Upper lobe of left lung (tissue), 6 donors: ENCODE measurements around the gene ABCA7. TPM values are rescaled to one million over a fixed set of nuclear protein-coding genes. Genes with fewer than 3 reads are reported as not detected.

Experiments
- ATAC-seq, 2 donors: fragments of 200-7000 bp; cut with Tn5 transposase; one replicate each; pipeline ENCODE4 v1.9.1; 2022; ENCODE audit warnings: mild to moderate bottlenecking in 2 of 2, moderate library complexity in 2 of 2; ENCODE audit not compliant: low FRiP score in 2 of 2
- DNase-seq, 2 donors: peaks; one replicate each; pipeline ENCODE4 v3.0.0-alpha.2; 2019 to 2020
- H3K27ac ChIP-seq, 4 donors: fragments of 200-600 bp; sonication (generic); one replicate each; pipeline ENCODE4 v1.5.1; 2016 to 2019
- H3K27me3 ChIP-seq, 4 donors: fragments of 200-600 bp; sonication (generic); one replicate each; pipeline ENCODE4 v1.5.1; 2017 to 2019
- H3K36me3 ChIP-seq, 4 donors: fragments of 200-600 bp; sonication (generic); one replicate each; pipeline ENCODE4 v1.5.1; 2016 to 2019
- H3K4me1 ChIP-seq, 4 donors: fragments of 200-600 bp; sonication (generic); one replicate each; pipeline ENCODE4 v1.5.1; 2018 to 2019
- H3K4me3 ChIP-seq, 4 donors: fragments of 200-600 bp; sonication (generic); one replicate each; pipeline ENCODE4 v1.5.1; 2017 to 2019; ENCODE audit warnings: mild to moderate bottlenecking in 2 of 4, moderate library complexity in 1 of 4
- H3K9me3 ChIP-seq, 4 donors: fragments of 200-600 bp; sonication (generic); one replicate each; pipeline ENCODE4 v1.5.1; 2018 to 2019
- CTCF ChIP-seq, 6 experiments: fragments of 450-650 bp in 4 of 6; fragments of 200-600 bp in 2 of 6; sonication (generic) in 2 of 6; IDR thresholded peaks; one replicate each; pipeline ENCODE4 v1.5.1; 2016 to 2019; ENCODE audit warnings: antibody characterized with exemption in 6 of 6
- EP300 ChIP-seq, 4 donors: sonication (generic); formaldehyde crosslinking; IDR thresholded peaks; one replicate each; pipeline ENCODE4 v1.5.1; 2017; ENCODE audit warnings: antibody characterized with exemption in 4 of 4, control low read depth in 2 of 4
- POLR2A ChIP-seq, 4 donors: fragments of 450-650 bp; IDR thresholded peaks; one replicate each; pipeline ENCODE4 v1.5.1; 2016 to 2017; ENCODE audit warnings: antibody characterized with exemption in 4 of 4, mild to moderate bottlenecking in 2 of 4
- POLR2AphosphoS5 ChIP-seq, 2 donors: sonication (generic); formaldehyde crosslinking; IDR thresholded peaks; one replicate each; pipeline ENCODE4 v1.5.1; 2017; ENCODE audit warnings: antibody characterized with exemption in 2 of 2
- WGBS, 2 donors: methylation state at CpG; one replicate each; pipeline ENCODE4 v1.1.5; 2017 to 2018; 5-methylcytosine and 5-hydroxymethylcytosine counted together
- total RNA-seq, 6 donors: library from RNA; depleted of rRNA in 4 of 6; stranded (reverse); fragments of >200 nt in 4 of 6; gene quantifications; one replicate each; pipeline versions ENCODE4 v1.1.0 to v1.2.1, GENCODE V29; 2016 to 2021
- donor health status: DM: no; HTN: no; CAD: no; lungs with moderate emphysema.
- donor health status: DM: no; HTN: yes; CAD: no; lungs with severe emphysema.

ABCA7 gene
- total RNA-seq, 6 donors from 2014 or later = 34.1 to 224 (median 58.2) TPM

- Histone ChIP-seq H3K36me3 (no peaks in the 10 kb centered on the region), H3K9me3 (no peaks in the 10 kb centered on the region), H3K4me3 (peak overlapping the region in 3 of 4 donors; percentile 13 to 75 (median 68)), H3K27me3 (peaks cover 0 to 3% (median 0%) of the 10 kb centered on the region in 4 donors), H3K27ac (peak overlapping the region; percentile 80 to 96 (median 90)), H3K4me1 (peaks cover 50 to 67% (median 62%) of the 10 kb centered on the region in 4 donors)
- peak; percentile 94 to 99 (median 96) for TF ChIP-seq CTCF (IDR thresholded peaks at IDR 0.05)
- TF ChIP-seq POLR2A (IDR thresholded peaks at IDR 0.05) = no peak
- TF ChIP-seq POLR2AphosphoS5 (IDR thresholded peaks at IDR 0.05) = peak; percentile 15 to 34
- no peak for TF ChIP-seq EP300 (IDR thresholded peaks at IDR 0.05)
- peak; percentile 78 to 96 for DNase-seq
- WGBS, 2 donors = 21 to 25% methylated on average over 13 to 26 of the region's 60 CpGs
- peak; percentile 76 to 83 for ATAC-seq
Measured at GRCh38 chr19:1064661-1065605, 25.0 kb downstream of the ABCA7 start.

- H3K27me3 ChIP-seq = peaks cover 0 to 4% (median 0%) of the 10 kb centered on the region in 4 donors
Measured at GRCh38 chr19:1065606-1066109, 25.8 kb downstream of the ABCA7 start.

GRCh38 chr19:1066251-1066747 is 26.4 kb downstream of the ABCA7 start:
- peak in 1 of 2 donors; percentile 68 for DNase-seq
- peaks cover 0 to 9% (median 0%) of the 10 kb centered on the region in 4 donors for H3K27me3 ChIP-seq
- H3K36me3 ChIP-seq = peaks cover 0 to 7% (median 3%) of the 10 kb centered on the region in 4 donors
- TF ChIP-seq POLR2A (IDR thresholded peaks at IDR 0.05) (no peak), EP300 (IDR thresholded peaks at IDR 0.05) (no peak), CTCF (IDR thresholded peaks at IDR 0.05) (no peak), POLR2AphosphoS5 (IDR thresholded peaks at IDR 0.05) (no peak)
- H3K4me3 ChIP-seq = peak overlapping the region; percentile 31 to 75 (median 62)
- 31% methylated on average over 13 of the region's 17 CpGs; no CpG with 5 or more reads in 1 of the 2 donors for WGBS, 2 donors
- peak overlapping the region; percentile 80 to 96 (median 90) for H3K27ac ChIP-seq
- H3K9me3 ChIP-seq = no peaks in the 10 kb centered on the region
- ATAC-seq = no peak
- peaks cover 61 to 81% (median 72%) of the 10 kb centered on the region in 4 donors for H3K4me1 ChIP-seq

More at GRCh38 chr19:1065606-1066109, 25.8 kb downstream of the ABCA7 start:
- peak overlapping the region in 3 of 4 donors; percentile 57 to 75 (median 68) for H3K4me3 ChIP-seq
- DNase-seq (peak; percentile 79 to 83), ATAC-seq (peak; percentile 1 to 82)
- peak overlapping the region; percentile 80 to 96 (median 90) for H3K27ac ChIP-seq
- peaks cover 0 to 3% (median 1%) of the 10 kb centered on the region in 4 donors for H3K36me3 ChIP-seq
- no peak for TF ChIP-seq EP300 (IDR thresholded peaks at IDR 0.05)
- no peak for TF ChIP-seq POLR2A (IDR thresholded peaks at IDR 0.05)
- TF ChIP-seq POLR2AphosphoS5 (IDR thresholded peaks at IDR 0.05) = no peak
- no peak for TF ChIP-seq CTCF (IDR thresholded peaks at IDR 0.05)
- 46 to 60% methylated on average over 1 to 11 of the region's 17 CpGs for WGBS, 2 donors
- H3K4me1 ChIP-seq = peaks cover 56 to 75% (median 68%) of the 10 kb centered on the region in 4 donors
- H3K9me3 ChIP-seq = no peaks in the 10 kb centered on the region

- Histone ChIP-seq H3K27ac (peak within 1 kb of the TSS; percentile 80 to 96 (median 90)), H3K4me3 (peak within 1 kb of the TSS; percentile 48 to 75 (median 62)), H3K9me3 (no peaks in the 10 kb centered on the region), H3K36me3 (peaks cover 0 to 7% (median 3%) of the 10 kb centered on the region in 4 donors), H3K4me1 (peaks cover 64 to 86% (median 72%) of the 10 kb centered on the region in 4 donors), H3K27me3 (peaks cover 0 to 9% (median 0%) of the 10 kb centered on the region in 4 donors)
- ATAC-seq = peak in 1 of 2 donors; percentile 4
- 19% methylated on average over 12 of the region's 61 CpGs; no CpG with 5 or more reads in 1 of the 2 donors for WGBS, 2 donors
- peak; percentile 69 to 94 for DNase-seq
- peak in 1 of 4 donors; percentile 60 for TF ChIP-seq POLR2A (IDR thresholded peaks at IDR 0.05)
- peak in 1 of 2 donors; percentile 39 for TF ChIP-seq POLR2AphosphoS5 (IDR thresholded peaks at IDR 0.05)
- TF ChIP-seq EP300 (IDR thresholded peaks at IDR 0.05) = no peak
- no peak for TF ChIP-seq CTCF (IDR thresholded peaks at IDR 0.05)
Measured at GRCh38 chr19:1066748-1067340, 26.9 kb downstream of the ABCA7 start, which contains the start of gene ARHGAP45. Gene ARHGAP45 (plus strand): TSS chr19:1067167. CDS start chr19:1067406, 239 bp downstream.
